HL-60 (cell line): Measurements from ENCODE around the gene PAGR1.

ENCODE experiments used
- CTCF ChIP-seq: IDR thresholded peaks from one replicate; pipeline ENCODE4 v1.5.1; 2011; ENCODE audit warnings: low read length, control low read depth, inconsistent platforms; ENCODE audit not compliant: insufficient read depth
- POLR2AphosphoS5 ChIP-seq: IDR thresholded peaks from 2 replicates; pipeline ENCODE4 v1.6.1; 2012; ENCODE audit warnings: low read depth
- REST ChIP-seq: IDR thresholded peaks from 2 replicates; pipeline ENCODE4 v1.6.1; 2012; ENCODE audit warnings: low read depth; ENCODE audit not compliant: insufficient replicate concordance

GRCh38 chr16:29864205-29864604 lies 48.3 kb downstream of the PAGR1 start:
- TF ChIP-seq CTCF, result no peak
- no peak for TF ChIP-seq REST
- TF ChIP-seq POLR2AphosphoS5, result no peak
